Measurements from ENCODE around the gene GTF3C5.

Gene GTF3C5

GRCh38 chr9:133094842-133095393, 64.1 kb downstream of the GTF3C5 start:
- no peak for DNase-seq

GRCh38 chr9:133098104-133098754, 67.4 kb downstream of the GTF3C5 start:
- no peak for DNase-seq

GRCh38 chr9:133098871-133099270, 68.1 kb downstream of the GTF3C5 start:
- peak in 1 of 2 experiments; percentile 50 for DNase-seq

- no peak for DNase-seq
These were observed 69.1 kb downstream of the GTF3C5 start for GRCh38 chr9:133099726-133100505.

- no peak for DNase-seq
These were observed 69.9 kb downstream of the GTF3C5 start for GRCh38 chr9:133100506-133101355.

GRCh38 chr9:133101356-133102189, 70.8 kb downstream of the GTF3C5 start:
- DNase-seq = no peak

GRCh38 chr9:133102190-133103021, 71.6 kb downstream of the GTF3C5 start:
- no peak for DNase-seq

- DNase-seq = no peak
These were observed 72.6 kb downstream of the GTF3C5 start for GRCh38 chr9:133103183-133103986.

- no peak for DNase-seq
These were observed 73.2 kb downstream of the GTF3C5 start for GRCh38 chr9:133103987-133104505.

- DNase-seq = no peak
These were observed 74.1 kb downstream of the GTF3C5 start for GRCh38 chr9:133104718-133105460.

- DNase-seq = no peak
These were observed 74.6 kb downstream of the GTF3C5 start for GRCh38 chr9:133105461-133105770.

GRCh38 chr9:133106511-133107244, 75.9 kb downstream of the GTF3C5 start:
- no peak for DNase-seq

- no peak for DNase-seq
These were observed 76.5 kb downstream of the GTF3C5 start for GRCh38 chr9:133107245-133107722.
